Measurements from ENCODE around the gene THOC6. TPM values are rescaled to one million over a fixed set of nuclear protein-coding genes. Genes with fewer than 3 reads are reported as not detected.

The THOC6 gene
- total RNA-seq: 31.4 TPM
- long read RNA-seq, transcript THOC6-202 (13 exons, 1,419 nt): major isoform, 32 of 57 reads
- long read RNA-seq, partial matches to known transcripts: 3 of 57 reads
- long read RNA-seq, other reads (novel, unspliced or antisense): 20 of 57 reads

GRCh38 chr16:3023669-3024478 lies at the start of gene THOC6, which contains the start of gene HCFC1R1:
Gene THOC6, plus strand, starts transcription at chr16:3024035. Its CDS starts 292 bp downstream, at chr16:3024327.
Gene HCFC1R1, minus strand, starts transcription at chr16:3023942. Its CDS starts 1 bp downstream, at chr16:3023941.
- peak; percentile 99 for DNase-seq
- no peaks in the 10 kb centered on the region for H3K9me3 ChIP-seq
- no peak for TF ChIP-seq CTCF (IDR thresholded peaks at IDR 0.05)
- peaks cover 39% of the 10 kb centered on the region for H3K4me1 ChIP-seq
- peaks cover 14% of the 10 kb centered on the region for H3K36me3 ChIP-seq
- peaks cover 2% of the 10 kb centered on the region for H3K27me3 ChIP-seq
- intact Hi-C loops (cut with DNase I): no loop called here
- ATAC-seq: peak; percentile 76
- H3K4me3 ChIP-seq: peak within 1 kb of the TSS; percentile 68
- peak within 1 kb of the TSS; percentile 91 for H3K27ac ChIP-seq

- Histone ChIP-seq H3K4me1 (peaks cover 9% of the 10 kb centered on the region), H3K4me3 (no peak overlapping the region), H3K27ac (no peak overlapping the region), H3K36me3 (no peaks in the 10 kb centered on the region), H3K27me3 (no peaks in the 10 kb centered on the region), H3K9me3 (no peaks in the 10 kb centered on the region)
- DNase-seq (no peak), ATAC-seq (no peak)
- intact Hi-C loops (cut with DNase I): no loop called here
- TF ChIP-seq CTCF (IDR thresholded peaks at IDR 0.05): no peak
These were observed 49.3 kb upstream of the THOC6 start for GRCh38 chr16:2974319-2975056.

- H3K4me1 ChIP-seq: peaks cover 10% of the 10 kb centered on the region
- DNase-seq: no peak
- no peak overlapping the region for H3K27ac ChIP-seq
- no peaks in the 10 kb centered on the region for H3K36me3 ChIP-seq
- no peak for TF ChIP-seq CTCF (IDR thresholded peaks at IDR 0.05)
- H3K9me3 ChIP-seq: no peaks in the 10 kb centered on the region
- intact Hi-C loops (cut with DNase I): no loop called here
- ATAC-seq: no peak
- no peaks in the 10 kb centered on the region for H3K27me3 ChIP-seq
- no peak overlapping the region for H3K4me3 ChIP-seq
These were observed 48.6 kb upstream of the THOC6 start for GRCh38 chr16:2975161-2975795.

GRCh38 chr16:2976201-2976600 lies 47.6 kb upstream of the THOC6 start:
- H3K27me3 ChIP-seq: no peaks in the 10 kb centered on the region
- no peaks in the 10 kb centered on the region for H3K36me3 ChIP-seq
- H3K4me3 ChIP-seq: no peak overlapping the region
- H3K27ac ChIP-seq: no peak overlapping the region
- intact Hi-C loops (cut with DNase I): no loop called here
- H3K4me1 ChIP-seq: peaks cover 12% of the 10 kb centered on the region
- TF ChIP-seq CTCF (IDR thresholded peaks at IDR 0.05): no peak
- no peaks in the 10 kb centered on the region for H3K9me3 ChIP-seq
- no peak for DNase-seq
- ATAC-seq: no peak

- Histone ChIP-seq H3K4me1 (peaks cover 13% of the 10 kb centered on the region), H3K9me3 (no peaks in the 10 kb centered on the region), H3K27me3 (no peaks in the 10 kb centered on the region), H3K27ac (no peak overlapping the region), H3K36me3 (no peaks in the 10 kb centered on the region), H3K4me3 (no peak overlapping the region)
- DNase-seq (no peak), ATAC-seq (no peak)
- no peak for TF ChIP-seq CTCF (IDR thresholded peaks at IDR 0.05)
- intact Hi-C loops (cut with DNase I): no loop called here
These were observed 47.2 kb upstream of the THOC6 start for GRCh38 chr16:2976673-2977072.

All from upper lobe of right lung (tissue), 1 donor.